ENCODE results near the gene APOL6.
"Not testable (repeated sequence)": the region's sequence is repeated elsewhere in the genome, so short reads cannot be mapped to it uniquely, and the experiment has no call there.

APOL6 gene

DNA sequence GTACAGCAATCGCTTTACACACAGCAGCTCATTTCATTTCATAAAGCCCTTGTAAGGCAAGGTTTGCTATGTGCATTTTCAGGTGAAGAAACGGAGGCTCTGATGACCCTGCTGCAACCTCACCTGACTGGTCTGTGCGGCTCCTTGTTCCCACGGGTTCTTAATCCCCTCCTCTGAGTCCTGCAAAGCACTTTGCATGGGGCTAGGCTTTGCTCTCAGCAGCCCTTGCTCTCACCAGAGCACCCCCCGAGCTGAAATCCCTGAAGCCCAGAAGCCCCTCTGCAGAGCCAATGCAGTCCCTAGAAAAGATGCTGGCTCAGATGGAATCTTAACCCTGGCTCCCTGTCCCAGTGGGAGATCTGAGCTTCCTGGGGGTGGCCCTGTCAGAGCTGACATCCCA is 11.0 kb upstream of the APOL6 start:
- DNase-seq (ENCODE audit: low read depth in 2 of 2), result no peak

DNA sequence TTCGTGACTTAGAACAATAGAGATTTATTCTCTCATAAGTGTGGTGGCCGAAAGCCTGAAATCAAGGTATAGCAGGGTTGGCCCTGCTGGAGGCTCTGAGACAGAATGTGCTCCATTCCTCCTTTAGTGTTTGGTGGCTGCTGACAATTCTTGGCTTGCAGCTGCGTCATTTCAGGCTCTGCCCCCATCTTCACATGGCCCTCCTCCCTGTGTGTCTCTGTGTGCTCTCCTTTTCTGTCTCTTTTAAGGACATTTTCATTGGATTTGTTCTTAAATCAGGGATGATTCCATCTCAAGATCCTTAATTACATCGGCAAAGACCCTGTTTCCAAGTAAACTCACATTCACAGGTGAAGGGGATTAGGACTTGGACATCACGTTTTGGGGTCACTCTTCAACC is 10.2 kb upstream of the APOL6 start:
- DNase-seq (ENCODE audit: low read depth in 2 of 2), result no peak

DNA sequence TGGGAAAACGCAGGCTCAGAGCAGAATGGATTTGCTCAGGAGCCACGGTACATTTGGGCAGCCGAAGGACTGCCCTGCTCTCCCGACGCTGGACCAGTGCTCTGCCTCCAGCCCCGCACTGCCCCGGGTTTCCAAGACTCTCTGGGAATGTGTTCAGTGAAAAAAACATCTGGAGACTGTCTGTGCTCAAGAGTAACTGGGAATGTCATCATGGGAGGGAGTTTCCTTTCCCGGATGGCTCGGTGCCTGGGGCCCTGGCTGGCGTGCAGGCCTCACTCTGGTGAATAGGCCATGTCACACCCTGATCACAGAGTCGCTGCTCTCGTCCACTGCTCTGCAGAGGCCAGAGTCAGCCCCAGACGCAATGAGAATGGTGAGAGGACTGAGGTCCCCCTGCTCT is 9.8 kb upstream of the APOL6 start:
- DNase-seq (ENCODE audit: low read depth in 2 of 2), result no peak

DNA sequence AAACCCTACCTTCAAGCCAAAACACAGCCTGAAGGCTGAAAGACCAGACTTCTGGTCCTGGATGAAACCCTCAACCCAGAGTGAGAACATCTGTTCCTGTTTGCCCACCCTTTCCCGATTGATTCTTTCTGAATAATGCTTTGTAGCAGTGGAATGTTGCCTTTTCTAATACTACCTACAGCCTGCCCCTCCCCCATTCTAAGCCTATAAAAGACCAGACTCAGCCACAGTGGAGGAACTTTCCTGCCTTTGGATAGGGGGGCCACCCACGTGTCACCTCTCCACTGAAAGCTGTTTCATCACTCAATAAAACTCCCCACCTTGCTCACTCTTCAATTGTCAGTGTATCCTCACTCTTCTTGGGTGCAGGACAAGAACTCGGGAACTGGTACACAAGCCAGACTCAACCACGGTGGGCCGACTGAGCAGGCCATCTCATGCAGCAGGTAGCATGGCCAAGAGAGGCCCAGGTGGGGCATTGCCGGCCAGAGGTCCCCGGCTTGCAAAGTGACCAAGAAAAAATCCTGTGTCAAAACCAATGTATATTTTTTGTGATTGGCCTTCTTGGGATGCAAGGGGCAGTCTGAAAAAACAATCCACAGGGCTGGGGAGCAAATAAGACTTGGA is 6.6 kb upstream of the APOL6 start:
- DNase-seq (ENCODE audit: low read depth in 2 of 2), result no peak

DNA sequence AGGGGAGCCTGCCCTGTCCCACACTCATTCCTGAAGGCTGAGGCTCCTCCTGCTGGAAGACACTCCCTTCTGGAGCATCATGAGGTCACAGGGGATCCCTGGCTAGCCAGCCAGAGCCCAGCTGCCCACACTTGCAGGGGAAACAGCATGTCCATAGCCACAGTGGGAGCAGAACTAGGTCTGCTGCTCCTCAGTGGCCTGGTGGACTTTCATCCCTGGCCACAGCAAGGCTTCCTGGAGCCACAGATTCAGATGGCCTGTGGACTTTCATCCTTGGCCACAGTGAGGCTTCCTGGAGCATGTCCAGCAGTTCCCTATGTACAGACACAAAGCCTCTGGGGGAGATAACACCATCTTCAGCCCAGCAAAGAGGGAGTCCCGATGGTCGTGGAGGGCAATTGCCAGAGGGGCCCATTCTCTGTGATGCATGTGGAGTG is 5.9 kb upstream of the APOL6 start:
- no peak for DNase-seq (ENCODE audit: low read depth in 2 of 2)

DNA sequence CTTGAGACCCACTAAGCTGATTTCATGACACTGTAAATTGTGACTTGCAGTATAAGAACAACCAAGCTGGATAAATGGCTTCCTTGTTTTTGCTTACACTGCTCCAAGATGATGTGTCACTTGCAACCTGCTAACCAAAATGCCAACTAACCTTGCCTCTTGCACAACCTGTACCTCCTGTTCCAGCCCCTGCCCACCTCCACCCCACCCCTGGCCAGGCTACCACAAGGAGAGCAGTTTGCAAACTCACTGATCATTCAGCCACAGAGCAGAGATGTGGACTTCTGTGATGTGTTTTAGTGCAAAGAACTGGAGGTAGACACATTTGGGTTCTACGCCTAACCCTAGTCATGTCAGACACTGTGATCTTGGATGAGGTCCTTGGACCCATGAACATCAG is 4.3 kb upstream of the APOL6 start:
- DNase-seq (ENCODE audit: low read depth in 2 of 2), result no peak

DNA sequence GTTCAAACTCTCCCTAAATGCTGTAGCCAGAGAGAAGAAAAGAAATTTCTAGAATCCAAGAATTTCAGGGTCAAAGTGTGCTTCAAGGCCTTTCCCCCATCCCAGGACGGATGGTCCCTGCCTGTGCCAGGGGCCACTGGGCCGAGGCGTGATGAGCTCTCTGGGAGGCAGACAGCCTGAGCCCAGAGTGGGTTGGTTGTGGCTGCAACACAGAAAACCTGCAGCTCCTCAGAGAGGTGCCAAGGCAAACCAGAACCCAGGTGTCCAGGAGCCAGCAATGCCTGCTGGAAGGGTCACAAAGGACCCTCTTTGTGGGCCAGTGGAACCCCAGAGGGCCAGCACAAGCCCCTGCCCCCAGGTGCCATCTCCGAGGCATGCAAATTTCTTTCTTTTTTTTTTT is 2.6 kb upstream of the APOL6 start:
- DNase-seq (ENCODE audit: low read depth in 2 of 2), result no peak

DNA sequence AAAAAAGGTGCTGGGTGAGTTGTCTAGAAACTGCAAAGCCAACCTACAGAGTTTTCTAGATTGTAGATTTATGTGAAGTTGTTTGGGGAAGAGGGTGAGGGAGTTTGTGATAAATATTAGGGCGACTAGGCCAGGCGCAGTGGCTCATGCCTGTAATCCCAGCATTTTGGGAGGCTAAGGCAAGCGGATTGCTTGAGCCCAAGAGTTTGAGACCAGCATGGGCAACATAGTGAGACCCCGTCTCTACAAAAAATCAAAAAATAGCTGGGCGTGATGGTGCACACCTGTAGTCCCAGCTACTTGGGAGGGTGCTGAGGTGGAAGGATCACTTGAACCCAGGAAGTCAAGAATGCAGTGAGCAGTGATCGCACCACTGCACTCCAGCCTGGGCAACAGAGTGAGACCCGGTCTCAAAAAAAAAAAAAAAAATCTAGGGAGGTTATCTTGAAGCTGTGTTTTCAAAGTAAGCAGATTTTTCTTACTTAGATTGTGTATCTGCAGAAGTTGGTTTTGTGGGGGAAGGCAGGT is 844 bp downstream of the APOL6 start:
- DNase-seq (ENCODE audit: low read depth in 2 of 2), result no peak

DNA sequence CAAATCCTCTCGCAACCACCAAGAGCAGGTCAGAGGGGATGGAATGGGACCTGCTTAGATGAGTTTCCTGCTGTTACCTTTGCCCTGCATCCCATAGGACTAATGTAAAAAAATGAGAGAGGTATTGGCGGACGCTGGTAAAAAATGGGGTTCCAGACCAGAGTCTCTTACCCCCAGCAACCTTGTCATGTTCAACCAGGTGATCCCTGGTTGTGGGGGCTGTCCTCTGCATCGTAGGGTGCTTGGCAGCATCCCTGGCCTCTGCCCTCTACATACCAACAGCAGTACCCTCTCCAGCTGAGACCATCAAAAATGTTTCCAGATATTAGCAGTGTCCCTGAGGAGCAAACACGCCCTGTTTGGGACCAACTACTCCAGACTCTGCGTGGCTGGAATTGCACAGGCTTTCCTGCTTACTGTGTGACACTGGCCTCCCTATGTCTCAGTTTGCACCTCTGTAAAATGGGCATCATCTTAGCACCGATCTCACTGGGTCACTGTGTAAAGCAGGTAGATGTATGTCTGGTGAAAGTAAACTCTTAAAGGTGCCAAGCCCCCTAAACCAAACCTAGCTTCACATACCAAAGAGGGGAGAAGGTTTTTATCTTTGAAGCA is 1.5 kb downstream of the APOL6 start:
- DNase-seq (ENCODE audit: low read depth in 2 of 2), result no peak

DNA sequence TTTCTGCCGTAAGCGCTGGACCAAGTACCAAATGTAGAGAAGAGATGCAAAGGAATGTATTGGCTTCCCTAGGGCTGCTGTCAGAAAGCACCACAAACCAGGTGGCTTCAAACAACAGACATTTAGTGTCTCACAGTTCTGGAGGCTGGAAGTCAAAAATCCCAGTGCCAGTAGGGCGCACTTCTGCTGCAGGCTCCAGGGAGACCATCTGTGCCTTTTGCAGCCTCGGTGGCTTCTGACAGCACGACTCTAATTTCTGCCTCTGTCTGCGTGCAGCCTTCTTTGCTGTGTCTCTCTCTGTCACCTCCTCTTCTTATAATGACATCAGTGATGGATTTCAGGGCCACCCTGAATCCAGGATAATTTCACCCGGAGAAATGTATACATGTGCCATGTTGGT is 2.8 kb downstream of the APOL6 start:
- no peak for DNase-seq (ENCODE audit: low read depth in 2 of 2)

DNA sequence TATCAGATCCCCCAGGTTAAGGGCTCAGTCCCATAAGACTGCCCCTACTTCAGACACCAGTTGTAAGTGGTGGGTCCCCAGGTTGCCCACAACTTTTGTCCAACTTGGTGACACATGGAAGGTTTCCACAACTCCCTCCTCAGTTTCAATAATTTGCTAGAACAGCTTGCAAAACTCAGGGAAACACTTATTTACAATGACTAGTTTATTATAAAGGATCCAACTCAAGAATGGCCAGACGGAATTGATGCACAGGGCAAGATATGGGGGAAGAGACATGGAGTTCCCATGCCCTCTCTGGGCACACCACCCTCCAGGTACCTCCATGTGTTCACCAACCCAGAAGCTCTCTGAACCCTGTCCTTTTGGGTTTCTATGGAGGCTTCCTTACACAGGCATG is 5.6 kb downstream of the APOL6 start:
- no peak for DNase-seq (ENCODE audit: low read depth in 2 of 2)

DNA sequence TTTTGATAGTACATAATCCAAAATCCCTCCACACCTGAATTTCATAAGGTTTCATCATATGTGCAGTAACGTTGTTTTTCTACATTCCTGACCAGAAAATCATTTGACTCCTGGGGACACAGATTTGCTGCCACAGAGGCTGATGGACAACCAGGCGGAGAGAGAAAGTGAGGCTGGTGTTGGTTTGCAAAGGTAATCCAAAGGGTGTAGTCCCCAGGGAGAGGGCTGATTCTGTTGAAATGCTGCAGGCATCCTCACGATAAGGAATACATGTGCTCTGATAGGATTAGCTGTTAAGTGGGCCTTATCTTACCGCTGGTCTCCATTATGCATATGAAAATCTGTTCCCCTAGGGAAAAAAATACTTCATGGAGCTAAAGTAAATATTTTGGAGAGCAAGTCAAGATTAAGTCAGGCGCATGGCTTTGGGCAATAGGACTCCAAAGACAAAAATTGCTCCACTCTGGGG is 8.1 kb downstream of the APOL6 start:
- DNase-seq (ENCODE audit: low read depth in 2 of 2), result no peak

DNA sequence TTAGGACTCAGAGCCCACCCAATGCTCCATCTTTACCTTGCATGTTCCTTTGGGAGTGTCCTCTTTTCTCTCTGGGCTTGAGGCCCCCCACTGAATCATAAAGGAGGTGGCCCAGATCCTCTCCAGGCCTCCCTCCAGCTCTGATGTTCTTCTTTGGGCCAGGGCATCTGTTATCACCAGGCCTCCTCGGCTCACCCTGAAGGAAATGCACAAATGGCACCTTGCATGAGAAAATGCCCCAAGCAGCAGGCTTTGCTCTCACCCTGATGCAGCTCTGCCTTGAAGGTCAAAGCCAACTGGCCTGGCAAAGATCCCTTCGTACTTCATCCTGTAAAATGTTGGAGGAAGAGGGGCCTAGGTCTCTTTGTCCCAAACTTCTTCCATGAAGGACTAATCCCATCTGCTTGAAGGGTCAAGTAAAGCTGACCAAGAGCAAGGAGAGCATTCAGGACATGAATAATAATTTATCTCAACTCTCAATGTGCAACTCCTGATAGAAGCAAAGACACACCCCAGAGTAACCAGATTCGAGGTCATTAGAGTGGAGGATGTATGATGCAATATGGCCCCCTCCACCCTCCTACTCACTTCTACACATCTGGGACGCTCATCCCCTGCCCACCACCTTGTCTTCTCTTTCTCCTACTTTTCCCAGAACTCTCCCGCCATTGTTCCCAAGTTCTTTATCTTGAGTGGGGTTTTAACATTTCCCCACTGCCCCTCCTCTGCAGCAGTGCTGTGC is 9.5 kb downstream of the APOL6 start:
- no peak for DNase-seq (ENCODE audit: low read depth in 2 of 2)

DNA sequence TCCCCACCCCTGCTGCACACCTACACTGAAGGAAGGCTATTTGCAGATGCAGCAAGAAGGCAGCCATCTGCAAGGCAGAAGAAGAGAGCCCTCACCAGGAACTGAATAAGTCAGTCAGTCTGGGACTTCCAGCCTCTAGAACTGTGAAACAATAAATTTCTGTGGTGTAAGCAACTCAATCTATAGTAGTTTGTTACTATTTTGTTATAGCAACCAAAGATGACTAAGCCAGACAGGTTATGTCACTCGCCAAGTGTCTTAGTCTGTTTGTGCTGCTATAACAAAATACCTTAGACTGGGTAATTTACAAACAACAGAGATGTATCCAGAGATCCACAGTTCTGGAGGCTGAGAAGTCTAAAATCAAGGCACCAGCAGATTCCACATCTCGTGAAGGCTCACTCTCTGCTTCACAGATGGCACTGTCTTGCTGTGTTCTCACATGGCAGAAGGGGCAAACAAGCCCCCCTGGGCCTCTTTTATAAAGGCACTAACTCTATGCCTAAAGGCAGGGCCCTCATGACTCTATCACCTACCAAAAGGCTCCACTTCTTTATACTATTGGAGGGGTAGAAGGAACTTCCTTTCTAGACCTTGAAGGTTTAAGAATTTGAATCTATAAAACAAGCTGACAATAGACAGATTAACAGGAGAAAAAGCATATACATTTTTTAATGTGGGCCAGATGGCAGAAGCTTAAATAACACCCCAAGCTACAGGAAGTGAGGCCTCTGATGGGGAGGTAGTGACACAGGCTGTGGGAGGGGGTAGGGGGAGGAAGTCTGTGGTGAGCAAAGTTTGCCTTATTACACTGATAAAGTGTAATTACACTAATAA is 12.3 kb downstream of the APOL6 start:
- DNase-seq (ENCODE audit: low read depth in 2 of 2), result peak in 1 of 2 donors; percentile 34

DNA sequence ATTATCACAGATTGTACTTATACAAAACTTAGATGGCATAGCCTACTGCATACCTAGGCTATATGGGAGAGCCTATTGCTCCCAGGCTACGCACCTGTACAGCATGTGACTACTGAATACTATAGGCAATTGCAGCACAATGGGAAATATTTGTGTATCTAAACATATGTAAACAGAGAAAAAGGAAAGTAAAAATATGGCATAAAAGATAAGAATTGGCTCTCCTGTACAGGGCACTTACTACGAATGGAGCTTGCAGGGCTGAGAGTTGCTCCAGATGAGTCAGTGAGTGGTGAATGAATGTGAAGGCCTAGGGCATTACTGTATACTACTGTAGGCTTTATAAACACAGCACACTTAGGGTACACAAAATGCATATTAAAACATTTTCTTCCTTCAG is 13.2 kb downstream of the APOL6 start:
- DNase-seq (ENCODE audit: low read depth in 2 of 2), result no peak

DNA sequence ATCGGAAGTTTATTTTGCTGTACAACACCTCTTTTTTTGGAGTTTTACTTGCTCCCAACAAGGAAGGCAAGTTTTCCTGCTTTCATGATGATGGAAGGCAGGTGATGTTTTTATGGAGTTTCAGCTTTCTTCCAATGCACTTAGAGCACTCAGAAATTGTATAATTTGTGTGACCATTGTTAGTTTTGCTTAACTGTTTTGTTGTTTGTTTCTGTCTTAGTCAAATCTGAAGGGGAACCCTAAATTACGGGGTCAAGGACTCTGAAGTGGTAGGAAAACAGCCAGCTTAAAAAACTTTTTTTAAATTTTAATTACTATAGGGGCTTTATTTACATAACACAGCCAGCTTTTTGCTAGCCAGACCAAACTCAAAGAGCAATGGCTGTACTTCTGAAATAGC is 14.7 kb downstream of the APOL6 start:
- DNase-seq (ENCODE audit: low read depth in 2 of 2), result no peak

DNA sequence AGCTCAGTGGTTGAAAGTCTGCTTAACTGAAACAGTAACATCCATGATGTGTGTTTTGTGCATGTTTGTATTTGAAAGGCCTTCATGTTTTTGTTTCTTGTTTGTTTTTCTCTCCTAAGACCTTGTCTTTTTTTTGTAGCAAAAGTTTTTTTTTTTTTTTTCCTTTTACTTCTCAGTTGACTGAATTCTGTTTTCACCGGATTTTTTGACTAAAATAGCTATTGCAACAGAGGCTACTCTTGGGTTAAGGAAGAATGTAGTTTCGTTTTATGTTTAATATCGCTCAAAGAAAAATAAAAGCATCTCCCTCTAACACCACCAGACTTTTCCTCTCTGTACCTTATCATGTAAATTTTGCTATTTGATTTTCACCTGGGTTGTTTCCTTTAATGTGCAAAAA is 15.1 kb downstream of the APOL6 start:
- no peak for DNase-seq (ENCODE audit: low read depth in 2 of 2)

DNA sequence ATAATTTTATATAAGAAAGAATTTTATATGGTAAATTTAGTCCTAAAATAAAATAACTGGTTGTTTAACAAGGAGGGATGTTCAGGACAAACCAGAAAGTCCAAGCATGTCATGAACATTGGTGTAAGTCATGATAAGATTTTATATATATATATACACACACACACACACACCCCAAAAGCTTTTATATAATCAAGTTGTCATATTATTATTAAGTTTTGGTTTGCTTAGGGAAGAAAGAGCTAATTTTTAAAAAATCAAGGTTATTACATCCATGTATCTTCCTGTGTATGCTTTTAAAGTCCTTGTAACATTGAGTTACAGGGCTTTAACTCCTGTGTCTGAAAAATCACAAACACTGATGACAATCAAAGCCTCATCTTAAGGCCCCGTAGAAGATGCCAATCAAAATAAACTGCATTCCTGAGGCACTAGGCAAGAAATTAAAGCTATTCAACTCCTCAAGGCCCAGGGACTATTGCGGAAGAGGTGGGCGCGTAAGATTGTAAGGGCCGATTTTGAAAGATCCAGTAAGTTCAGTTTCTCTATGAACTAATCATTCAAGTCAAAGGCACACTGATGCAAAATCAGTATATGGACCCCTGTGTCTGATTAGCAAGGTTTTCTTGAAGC is 16.8 kb downstream of the APOL6 start:
- no peak for DNase-seq (ENCODE audit: low read depth in 2 of 2)

DNA sequence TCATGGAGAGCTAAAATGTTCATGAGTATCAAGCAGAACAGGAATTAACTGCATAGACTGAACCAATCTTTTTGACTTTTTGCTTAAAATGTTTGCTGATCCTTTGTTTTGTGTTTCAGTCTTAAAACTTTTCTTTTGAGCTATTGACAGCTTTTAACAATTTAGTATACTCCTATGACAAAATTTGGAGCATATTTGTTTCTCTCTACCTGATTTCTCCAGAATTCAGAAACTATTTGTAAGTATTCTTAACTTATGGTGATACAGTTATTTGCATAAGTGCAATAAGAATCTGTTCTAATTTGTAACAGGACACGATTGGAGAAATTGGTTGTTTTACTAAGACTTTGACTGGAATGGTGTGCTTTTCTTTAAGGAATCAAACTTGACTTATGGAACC is 18.5 kb downstream of the APOL6 start:
- DNase-seq (ENCODE audit: low read depth in 2 of 2), result not testable (repeated sequence)

DNA sequence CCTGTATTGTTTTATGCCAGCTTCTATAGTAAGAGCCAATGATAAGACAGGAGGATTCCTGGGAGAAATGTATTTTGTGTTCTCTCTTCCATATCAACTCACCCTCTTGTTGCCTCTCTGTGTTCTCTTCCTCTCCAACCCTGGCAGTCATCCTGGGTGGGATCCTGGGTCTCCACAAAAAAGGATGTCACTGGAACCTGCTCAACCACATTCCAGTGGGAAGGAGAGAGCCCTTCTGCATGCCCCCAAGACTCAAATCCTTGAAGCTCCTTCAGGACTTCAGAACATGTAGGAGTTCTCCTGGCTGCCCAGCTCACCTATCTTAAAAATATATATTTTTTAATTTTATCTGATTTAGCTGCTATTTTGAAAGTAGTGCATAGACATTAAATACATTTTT is 26.1 kb downstream of the APOL6 start:
- no peak for DNase-seq (ENCODE audit: low read depth in 2 of 2)

DNA sequence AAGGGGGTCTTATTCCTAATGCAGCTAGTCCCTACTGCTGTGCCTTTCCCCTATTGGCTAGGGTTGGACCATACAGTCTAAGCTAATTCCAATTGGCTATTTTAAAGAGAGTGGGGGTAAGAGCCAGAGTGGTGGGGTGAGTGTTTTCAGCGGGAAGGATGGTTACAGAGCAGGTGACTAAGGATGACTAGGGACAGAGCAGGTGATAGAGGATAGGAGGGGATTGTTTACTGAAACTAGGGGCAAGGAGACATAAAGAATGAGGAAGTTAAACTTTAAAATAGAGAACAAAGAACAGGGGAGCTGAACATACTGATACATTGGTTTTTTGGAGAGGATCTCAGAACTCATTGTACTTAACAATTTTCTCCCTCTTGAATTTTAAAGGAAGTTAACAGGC is 27.8 kb downstream of the APOL6 start:
- not testable (repeated sequence) for DNase-seq (ENCODE audit: low read depth in 2 of 2)

Data from stimulated activated CD8-positive, alpha-beta memory T cell treated with anti-CD3 and anti-CD28 coated beads, Interleukin-2, amount 100 ng/mL, for 1 hour (primary cell).